Hepatocyte (in vitro differentiated cells): Measurements from ENCODE around the gene MAP10.

Experiments
- EZH2 ChIP-seq: fragments of 200-600 bp; sonication (generic); IDR thresholded peaks from 2 replicates; pipeline ENCODE4 v1.6.1; 2016; ENCODE audit warnings: antibody characterized with exemption, mild to moderate bottlenecking, borderline replicate concordance
- EZH2phosphoT487 ChIP-seq: fragments of 200-600 bp; sonication (generic); IDR thresholded peaks from one replicate; pipeline ENCODE4 v1.6.1; 2018; ENCODE audit warnings: antibody characterized with exemption, mild to moderate bottlenecking, low read depth, moderate library complexity; ENCODE audit not compliant: unreplicated experiment, severe bottlenecking
- TF ChIP-seq, protein P1 (sequence below): fragments of 200-600 bp; sonication (generic); IDR thresholded peaks from 2 replicates; pipeline ENCODE4 v1.5.1; 2016; ENCODE audit warnings: antibody characterized with exemption, mild to moderate bottlenecking; ENCODE audit not compliant: poor library complexity

DNA sequence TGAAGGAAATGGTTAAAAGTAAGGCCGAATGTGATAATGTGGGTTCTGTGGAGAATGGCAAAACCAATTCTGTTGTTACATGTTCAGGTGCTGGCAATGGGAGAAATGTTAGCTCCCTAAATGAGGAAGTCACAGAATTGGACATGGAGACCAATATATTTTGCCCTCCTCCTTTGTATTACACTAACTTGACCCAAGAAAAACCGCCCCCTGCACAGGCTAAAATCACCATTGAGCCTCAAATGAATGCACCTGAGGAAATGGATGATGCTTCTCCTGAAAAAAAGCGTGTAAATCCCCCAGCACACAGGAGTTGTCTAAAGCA is 932 bp downstream of the MAP10 start:
- TF ChIP-seq, protein P1, sequence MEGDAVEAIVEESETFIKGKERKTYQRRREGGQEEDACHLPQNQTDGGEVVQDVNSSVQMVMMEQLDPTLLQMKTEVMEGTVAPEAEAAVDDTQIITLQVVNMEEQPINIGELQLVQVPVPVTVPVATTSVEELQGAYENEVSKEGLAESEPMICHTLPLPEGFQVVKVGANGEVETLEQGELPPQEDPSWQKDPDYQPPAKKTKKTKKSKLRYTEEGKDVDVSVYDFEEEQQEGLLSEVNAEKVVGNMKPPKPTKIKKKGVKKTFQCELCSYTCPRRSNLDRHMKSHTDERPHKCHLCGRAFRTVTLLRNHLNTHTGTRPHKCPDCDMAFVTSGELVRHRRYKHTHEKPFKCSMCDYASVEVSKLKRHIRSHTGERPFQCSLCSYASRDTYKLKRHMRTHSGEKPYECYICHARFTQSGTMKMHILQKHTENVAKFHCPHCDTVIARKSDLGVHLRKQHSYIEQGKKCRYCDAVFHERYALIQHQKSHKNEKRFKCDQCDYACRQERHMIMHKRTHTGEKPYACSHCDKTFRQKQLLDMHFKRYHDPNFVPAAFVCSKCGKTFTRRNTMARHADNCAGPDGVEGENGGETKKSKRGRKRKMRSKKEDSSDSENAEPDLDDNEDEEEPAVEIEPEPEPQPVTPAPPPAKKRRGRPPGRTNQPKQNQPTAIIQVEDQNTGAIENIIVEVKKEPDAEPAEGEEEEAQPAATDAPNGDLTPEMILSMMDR = no peak
- TF ChIP-seq EZH2phosphoT487 (no peak), EZH2 (no peak)
